GM19438 (cell line): ENCODE results near the gene ID2.
A peak's percentile ranks its signal among the peaks of the same experiment; 100 is the strongest.

ENCODE experiments used
- ATAC-seq: cut with Tn5 transposase; IDR thresholded peaks from one replicate; pipeline ENCODE4 v1.9.1; 2021; ENCODE audit warnings: low read depth; ENCODE audit not compliant: unreplicated experiment

ID2 gene

GRCh38 chr2:8666581-8666980, 15.3 kb upstream of the ID2 start:
- no peak for ATAC-seq

DNA sequence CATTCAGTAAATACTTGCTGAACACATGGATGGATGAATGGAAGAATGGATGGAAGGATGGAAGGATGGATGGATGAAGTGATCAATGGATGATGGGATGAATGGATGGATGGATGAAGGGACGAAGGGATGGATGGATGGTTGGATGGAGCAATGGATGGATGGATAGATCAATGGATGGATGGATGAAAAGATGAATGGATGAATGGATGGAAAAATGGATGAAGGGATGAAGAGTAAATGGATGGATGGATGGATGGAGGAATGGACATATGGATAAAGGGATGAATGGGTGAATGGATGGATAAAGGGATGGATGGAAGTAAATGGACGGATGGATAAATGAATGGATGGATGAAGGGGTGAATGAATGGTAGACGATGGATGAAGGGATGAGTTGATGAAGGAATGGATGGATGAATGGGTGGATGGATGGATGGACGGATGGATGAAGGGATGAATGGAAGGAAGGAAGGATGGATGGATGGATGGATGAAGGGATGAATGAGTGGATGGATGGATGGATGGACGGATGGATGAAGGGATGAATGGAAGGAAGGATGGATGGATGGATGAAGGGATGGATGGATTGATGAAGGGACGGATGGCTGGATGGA, 13.9 kb upstream of the ID2 start:
- ATAC-seq, result no peak

DNA sequence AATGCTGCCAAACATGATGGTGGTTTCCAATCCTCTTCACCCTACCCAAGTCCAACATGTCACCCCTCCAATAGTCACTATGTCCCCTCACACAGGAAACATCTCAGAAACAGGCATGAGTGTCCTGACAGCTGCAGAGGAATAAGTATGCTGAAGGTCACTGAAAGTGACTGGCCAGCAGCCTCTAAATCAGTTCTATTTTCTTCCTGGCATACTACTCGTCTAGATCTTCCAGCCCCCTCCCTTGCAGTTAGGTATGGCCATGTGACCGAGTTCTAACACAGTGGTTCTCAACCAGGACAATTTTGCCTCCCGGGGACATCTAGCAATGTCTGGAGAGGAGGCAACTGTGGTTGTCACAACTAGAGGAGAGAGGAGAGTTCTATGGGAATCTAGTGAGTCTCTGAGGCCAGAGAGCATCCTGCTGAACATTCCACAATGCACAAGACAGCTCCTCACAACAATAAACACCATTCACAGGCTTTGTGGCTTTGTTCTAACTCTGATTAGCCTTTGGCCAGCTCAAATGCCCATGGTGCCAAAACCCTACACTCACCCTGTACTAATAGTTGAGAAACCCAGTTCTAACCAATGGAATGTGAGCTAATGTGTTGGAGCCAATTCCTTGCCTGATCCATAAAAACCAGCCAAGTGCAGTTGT, 12.6 kb upstream of the ID2 start:
- no peak for ATAC-seq

- no peak for ATAC-seq
These were observed 11.3 kb upstream of the ID2 start for GRCh38 chr2:8670580-8670979.

DNA sequence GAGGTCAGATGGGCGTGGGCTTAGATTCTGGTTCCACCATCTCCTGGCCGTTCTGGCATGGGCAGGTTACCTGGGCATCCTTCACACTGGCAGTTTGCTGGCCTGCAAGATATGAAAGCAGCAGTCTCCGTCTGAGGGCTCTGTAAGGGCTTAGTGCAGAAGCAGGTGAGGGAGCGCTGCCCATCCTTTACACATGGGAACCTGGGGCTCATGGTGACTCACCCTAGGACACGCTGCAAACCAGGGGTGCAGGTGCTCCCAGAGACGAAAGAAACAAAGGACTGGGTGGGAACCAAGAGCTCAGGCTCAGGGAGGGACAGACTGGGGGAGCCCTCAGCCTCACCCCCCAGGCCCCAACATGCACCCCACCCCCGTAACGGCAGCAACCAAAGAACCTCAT, 10.7 kb upstream of the ID2 start:
- no peak for ATAC-seq

- ATAC-seq, result no peak
These were observed 10.1 kb upstream of the ID2 start for GRCh38 chr2:8671802-8672201.

GRCh38 chr2:8672940-8673339, 8.9 kb upstream of the ID2 start:
- ATAC-seq, result no peak

DNA sequence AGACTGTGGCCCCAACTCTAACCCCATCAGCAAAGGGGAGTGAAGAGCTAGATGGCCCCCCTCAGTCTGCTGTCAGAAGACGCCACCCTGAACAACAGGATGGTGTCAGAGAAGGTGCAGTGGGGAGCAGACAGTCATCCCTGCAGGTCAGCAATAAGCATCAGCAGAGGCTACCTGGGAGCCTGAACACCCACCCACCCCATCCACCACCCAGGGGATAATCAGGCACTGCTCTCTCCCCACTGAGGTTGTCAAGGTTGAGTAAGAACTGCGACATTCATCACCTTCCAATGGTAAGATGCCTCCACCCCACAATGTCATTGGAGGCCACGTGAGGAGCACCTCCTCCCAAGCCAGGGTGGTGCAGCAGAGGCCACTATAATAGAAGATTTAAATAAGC, 8.5 kb upstream of the ID2 start:
- ATAC-seq, result no peak

DNA sequence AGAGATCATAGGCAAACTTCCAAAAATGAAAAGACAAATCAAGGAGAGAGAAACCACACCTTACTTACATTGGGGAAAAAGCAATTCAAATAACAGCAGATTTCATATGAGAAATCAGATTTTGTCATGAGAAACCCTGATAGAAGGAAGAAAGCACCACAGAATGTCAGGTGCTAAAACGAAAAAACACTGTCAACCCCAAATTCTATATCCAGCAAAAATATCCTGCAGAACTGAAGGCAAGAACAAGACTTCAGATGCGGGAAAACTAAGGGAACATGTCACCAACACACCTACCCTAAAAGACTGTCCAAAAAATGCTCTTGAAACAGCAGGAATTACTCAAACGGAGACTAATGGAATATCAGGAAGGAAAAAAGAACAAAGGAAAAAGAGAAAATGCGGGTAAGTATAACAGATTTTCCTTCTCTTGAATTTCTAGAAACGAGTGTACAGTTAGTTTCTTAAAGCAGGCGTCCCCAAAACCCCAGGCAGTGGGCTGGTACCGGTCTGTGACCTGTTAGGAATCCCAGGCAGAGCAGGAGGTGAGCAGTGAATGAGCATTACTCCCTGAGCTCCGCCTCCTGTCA, 7.3 kb upstream of the ID2 start:
- no peak for ATAC-seq

DNA sequence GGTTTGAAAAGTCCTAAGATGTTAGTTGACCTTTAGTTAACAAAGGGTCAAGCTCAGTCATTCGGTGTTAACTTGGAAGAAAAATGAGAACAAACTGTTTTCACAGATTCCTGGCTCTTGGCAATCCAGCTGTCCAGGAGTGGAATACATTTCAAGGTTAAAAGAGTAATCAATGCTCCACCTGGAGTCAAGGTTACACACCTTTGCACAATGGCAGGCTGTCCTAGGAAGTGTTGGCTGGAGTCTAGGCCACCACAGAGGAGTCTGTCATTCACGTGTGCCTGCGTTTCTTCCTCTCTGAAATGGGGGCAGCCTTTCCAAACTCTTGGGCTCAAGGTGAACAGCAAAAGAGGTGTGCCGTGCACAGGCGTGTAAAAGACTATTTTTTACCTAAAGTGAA, 6.3 kb upstream of the ID2 start:
- no peak for ATAC-seq

- no peak for ATAC-seq
These were observed 5.5 kb upstream of the ID2 start for GRCh38 chr2:8676191-8676920.

DNA sequence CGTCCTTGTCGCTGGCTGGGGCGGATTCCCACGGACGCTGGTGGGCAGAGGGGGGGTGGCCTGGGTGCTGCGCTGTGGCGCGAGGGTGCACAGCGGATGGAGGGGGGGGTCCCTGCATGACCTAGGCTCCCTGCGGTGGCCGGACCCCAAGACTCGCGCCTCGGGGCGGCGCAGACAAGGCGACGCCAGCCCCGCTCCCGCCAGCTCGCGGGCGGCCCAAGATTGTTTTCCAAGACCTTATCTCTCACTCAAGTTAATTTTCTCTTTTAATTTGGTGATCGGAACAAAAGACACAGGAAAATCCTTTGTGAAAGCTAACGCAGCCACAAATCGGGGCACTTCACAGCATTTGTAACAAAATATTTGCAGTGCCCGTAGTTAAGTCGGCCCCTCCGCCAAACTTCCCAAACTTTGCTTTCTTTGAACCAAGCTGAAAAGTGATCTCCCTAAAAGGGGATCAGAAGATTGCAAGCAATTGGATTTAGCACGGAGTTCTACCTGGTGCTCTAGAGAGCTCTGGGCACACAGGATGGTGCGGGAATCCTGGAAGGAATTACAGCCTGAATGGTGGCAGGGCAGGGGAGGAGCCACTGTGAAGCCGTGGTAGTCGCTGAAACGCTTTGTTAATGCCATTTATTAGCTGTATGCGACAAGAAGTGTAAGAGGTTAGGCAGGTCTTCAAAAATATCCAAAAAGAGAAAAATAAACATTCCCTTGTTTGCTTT, 4.8 kb upstream of the ID2 start:
- ATAC-seq, result no peak

GRCh38 chr2:8677646-8678592, 3.9 kb upstream of the ID2 start:
- no peak for ATAC-seq

- ATAC-seq, result peak; percentile 54
These were observed 2.9 kb upstream of the ID2 start for GRCh38 chr2:8678731-8679566.

- ATAC-seq, result no peak
These were observed 2.4 kb upstream of the ID2 start for GRCh38 chr2:8679567-8679826.

GRCh38 chr2:8679827-8680731, 1.8 kb upstream of the ID2 start:
- ATAC-seq, result no peak

DNA sequence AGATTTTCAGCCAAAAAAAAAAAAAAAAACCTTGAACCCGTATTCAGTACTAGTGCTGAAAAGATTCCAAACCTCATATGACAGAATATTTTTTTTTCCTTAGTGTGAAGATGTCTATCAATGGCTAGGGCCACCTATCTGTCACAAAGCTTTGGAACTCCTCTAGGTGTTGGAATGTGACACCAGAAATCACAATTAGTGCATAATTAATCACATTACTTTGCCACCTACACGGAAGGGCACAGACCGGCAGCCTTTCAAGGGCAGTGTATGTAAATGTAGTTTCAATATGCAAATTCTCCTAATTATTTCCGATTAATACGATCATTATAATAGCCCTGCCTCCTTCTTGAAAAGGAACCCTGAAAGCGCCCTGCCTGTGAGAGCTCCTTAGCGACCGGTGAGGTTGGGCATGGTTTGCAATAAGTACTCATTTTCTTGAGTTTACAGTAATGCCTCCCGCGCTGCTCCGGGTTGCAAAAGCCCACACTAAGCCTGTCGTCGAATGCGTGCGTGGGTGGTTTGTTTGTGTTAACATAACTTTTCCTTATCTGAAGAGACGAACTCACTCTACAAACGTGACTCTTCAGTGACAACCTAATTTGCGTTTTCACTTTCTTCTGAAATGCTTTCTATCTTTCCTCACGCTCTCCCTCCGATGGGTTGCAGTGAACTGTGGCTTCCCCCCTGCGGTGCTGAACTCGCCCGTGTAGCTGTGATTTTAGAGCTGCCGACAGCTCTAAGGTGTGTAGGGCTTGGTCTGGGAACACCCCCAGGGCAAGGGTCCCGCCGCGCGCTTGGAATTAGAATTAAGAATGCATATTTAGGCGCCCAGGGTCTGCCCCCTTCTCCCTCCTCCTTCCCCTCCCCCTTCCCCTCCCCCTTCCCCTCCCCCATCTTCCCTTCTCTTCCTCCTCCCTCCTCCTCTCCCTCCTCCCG, 765 bp upstream of the ID2 start:
- no peak for ATAC-seq
